ENCODE data around the gene OPCML. TPM values are rescaled to one million over a fixed set of nuclear protein-coding genes. Genes with fewer than 3 reads are reported as not detected.

OPCML gene
- total RNA-seq, 1 experiment from 2014 or later: not detected

DNA sequence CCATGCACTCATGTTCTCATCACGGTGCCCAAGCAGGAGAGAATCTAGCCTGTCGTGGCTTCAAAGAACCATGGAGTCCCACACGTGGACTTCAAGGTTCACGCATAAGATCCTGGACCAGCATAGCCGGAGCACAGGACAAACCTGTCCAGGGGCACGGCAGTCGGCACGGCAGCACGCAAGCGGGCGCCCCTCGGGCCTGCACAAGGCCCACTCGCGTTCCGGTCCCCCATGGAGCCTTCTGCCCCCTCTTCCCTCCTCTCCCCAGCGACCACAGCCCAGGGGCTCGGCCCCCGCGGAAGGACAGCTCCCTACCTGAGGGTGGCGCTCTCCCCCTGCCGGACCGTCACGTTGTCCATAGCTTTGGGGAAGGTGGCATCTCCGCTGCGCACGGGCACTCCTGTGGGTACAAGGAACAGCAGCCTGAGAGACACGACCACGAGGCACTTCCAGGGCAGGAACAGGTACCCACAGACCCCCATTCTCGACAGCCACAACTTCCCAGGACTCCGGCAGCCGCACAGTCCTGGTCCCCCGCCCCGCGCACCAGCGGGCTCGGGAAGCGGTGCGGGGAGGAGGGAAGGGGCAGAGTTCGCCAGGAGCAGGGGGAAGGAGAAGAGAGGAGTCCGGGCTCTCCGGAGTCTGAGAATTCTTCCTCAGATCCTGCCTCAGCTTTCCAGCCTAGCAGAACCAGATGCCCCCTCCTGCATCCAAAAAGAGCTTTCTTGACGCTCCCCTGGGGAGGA lies 589.5 kb downstream of the OPCML start:
- DNase-seq (ENCODE audit: low read depth): no peak

DNA sequence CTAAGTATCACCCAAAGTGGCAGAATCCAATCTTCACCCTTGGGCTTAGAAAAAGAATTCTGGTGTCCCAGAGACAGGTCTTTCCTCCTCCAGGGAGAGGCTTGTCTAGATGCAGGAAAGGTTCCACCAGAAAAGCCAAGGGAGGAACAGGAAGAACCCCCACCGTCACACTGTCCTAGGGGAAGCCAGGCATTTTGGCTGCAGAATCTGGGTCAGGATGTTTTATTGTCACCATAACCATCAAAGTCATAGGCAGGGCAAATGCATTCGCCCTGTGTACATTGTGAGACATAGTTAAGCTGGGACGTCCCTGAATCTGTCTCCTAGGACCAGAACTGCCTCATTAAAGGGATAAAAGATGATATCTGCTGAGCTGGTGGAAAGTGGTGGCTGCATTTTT lies 590.5 kb downstream of the OPCML start:
- no peak for DNase-seq (ENCODE audit: low read depth)

- DNase-seq (ENCODE audit: low read depth): peak; percentile 18
These were observed 591.2 kb downstream of the OPCML start for GRCh38 chr11:132941024-132941646.

DNA sequence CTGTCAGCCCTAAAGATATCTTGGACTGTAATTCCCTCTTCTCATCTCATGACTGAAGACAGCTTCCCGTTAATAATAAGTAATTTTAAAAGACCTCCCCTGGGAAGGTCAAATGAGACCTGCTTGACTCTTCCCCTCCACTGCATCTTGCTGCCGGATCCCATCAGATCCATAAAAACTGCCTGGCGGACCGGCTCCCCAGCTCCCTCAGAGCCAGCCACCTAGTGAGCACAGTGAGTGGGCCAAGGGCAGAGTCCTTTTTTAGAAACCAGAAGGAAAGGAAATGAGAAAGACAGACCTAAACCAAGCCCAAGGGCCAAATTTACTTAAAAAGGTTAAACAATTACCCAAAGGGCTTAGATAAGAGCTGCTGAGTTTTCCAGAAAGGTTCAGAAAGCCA lies 595.3 kb downstream of the OPCML start:
- no peak for DNase-seq (ENCODE audit: low read depth)

DNA sequence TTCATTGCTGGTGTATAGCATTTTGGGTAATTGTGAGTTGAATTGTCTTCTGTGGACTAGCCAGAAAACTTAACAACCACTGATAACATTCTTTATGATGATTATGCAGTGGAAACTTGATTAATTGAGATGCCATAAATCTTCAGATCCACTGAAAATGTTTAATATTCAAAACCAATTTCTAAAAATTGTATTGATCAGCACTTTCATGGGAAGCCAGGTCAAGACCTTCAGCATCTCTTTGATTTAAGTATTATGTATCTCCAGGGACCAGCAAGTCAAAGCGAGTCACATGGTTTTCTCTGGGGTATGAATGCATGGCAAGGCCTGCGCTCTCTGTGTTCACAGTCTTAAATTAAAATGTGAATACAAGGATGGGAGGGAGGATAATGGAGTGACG lies 596.9 kb downstream of the OPCML start:
- DNase-seq (ENCODE audit: low read depth): no peak

GRCh38 chr11:132933703-132934102 lies 598.6 kb downstream of the OPCML start:
- no peak for DNase-seq (ENCODE audit: low read depth)

DNA sequence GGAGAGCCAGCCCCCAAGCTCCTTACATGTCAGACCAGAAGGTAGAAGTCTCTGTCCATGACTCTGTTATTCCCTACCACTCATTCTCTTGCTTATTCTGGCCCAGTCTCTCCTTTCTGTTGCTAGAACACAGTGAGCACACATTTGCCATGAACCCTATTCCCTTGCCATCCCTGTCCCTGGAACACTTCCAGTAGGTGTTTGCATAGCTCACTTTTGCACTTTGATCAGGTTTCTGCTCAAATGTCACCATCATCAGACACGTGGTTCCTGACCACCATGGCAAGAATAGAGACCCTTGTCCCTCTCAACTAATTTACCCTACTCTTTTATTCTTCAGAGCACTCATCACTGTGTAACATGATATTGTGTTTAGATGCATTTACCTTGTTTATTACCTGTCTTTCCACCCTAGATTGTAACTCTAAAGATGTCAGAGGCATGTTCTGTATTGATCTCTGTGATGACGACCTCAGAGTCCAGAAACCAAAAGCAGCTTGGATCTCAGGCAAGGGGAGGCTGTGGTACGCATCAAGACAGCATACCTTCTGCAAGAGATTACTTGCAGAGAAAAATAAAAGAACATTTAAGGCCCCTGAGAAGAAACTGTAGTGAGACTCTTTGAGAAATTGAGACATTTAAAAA lies 606.4 kb downstream of the OPCML start:
- no peak for DNase-seq (ENCODE audit: low read depth)

GRCh38 chr11:132921597-132921996 lies 610.7 kb downstream of the OPCML start:
- no peak for DNase-seq (ENCODE audit: low read depth)

DNA sequence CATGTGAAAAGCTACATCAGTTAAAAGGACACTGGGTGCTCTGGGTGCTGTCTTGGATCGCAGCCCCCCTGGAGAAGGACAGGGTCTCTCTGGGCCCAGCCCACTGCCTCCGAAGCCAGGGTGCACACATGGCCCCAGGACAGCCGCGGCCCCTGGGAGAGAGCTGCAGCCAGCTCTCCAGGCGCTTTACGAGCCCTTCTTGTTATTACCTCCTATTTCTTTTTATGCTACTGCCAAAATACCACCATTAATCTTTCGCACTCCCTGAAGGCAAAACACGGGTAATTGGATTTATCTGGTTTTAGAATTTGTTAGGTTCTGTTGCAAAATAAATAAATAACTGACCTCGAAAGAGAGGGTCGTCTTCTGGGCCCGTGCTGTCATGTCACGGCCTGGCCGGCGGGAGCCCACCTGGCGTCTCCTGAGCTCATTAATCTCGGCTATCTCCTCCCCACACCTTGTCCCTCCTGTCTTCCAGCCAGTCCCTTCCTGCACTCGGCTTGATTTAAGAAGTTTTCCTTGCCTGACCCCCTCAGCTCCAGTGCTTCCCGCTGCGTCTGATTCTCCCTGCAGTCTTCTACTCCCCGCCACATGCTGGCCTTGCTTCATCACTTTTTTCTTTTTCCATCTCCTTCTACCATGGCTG lies 611.7 kb downstream of the OPCML start:
- no peak for DNase-seq (ENCODE audit: low read depth)

GRCh38 chr11:132914600-132914999 lies 617.7 kb downstream of the OPCML start:
- no peak for DNase-seq (ENCODE audit: low read depth)

GRCh38 chr11:132913886-132914285 lies 618.4 kb downstream of the OPCML start:
- no peak for DNase-seq (ENCODE audit: low read depth)

- DNase-seq (ENCODE audit: low read depth): no peak
These were observed 619.0 kb downstream of the OPCML start for GRCh38 chr11:132913295-132913694.

GRCh38 chr11:132911186-132911585 lies 621.1 kb downstream of the OPCML start:
- DNase-seq (ENCODE audit: low read depth): peak; percentile 61

DNA sequence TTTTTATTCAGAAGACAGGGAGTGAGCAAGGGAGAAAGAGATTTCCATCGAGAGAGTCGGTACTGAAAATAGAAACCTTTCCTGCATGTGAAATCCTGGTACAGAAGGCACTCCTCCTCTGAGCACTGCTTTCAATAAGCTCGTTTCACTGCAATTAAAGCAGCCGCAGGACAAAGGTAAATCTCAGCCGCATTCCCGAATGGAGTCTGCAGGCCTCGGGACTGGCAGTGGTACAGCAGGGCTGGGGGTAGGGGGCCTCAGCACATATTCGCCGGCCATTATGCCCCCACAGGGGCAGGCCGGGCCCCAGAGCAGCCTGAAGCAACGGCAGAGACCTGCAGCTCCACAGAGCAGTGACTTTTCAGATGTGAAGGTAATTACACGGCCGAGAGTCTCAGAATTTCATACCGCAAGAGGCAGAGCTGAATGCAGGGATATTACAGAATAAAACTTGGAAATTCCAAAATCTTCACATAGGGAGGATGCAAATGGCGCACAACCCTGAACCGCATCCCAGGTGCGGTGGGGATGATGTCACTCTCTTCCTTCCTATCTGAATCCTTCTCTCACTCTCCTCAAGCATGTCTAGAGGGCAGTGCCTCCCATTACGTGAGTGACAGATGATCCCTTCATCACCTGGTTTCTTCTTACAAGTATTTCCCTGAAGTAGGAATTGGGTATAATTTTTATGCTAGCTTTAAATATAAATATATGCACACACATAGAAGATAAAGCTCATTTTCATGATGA lies 622.1 kb downstream of the OPCML start:
- DNase-seq (ENCODE audit: low read depth): no peak

DNA sequence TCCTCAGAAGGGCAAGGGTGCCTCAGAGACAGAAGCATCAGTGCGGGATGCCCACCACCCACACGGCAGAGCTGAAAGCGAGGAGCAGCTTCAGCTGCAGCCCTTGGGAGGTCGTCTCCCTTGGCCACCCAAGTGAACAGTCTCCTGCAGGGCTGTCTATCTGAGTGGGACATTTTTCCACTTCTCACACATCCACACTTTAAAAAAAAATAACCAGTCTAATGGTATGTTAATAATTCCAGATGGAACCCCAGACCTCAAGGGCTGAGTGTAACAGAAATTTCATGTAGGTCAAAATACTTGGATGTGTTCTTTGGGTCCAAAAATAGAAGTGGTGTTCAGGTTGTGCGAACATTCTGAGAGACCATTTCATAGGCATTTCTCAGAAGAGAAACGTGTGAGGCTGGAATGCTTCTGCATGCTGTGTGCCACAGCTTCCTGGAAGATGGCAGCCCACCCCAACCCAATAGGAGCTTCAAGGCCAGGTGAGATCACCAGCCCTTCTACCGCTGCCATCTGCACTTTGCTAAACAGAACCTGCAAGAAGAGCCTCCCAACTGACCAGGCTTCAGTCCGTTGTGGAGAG lies 623.2 kb downstream of the OPCML start:
- no peak for DNase-seq (ENCODE audit: low read depth)

DNA sequence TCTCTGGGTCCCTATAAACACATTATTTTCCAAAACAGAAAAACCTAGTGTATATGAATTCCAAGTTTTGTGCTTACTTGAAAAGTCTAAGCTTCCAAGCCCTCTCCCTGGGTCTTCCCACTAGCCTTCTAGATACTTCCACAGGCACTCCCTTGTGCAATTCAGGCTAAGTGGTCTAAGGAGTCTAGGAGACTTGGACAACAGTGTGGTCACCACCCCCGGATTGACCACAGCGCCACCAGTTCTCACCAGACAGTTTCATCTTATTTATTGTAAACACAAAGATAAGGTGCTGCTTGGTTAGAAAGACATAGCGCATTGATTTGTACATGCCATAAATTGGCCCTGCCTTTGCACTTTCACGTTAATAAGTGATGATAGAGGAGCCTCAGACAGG lies 623.9 kb downstream of the OPCML start:
- DNase-seq (ENCODE audit: low read depth): no peak

- DNase-seq (ENCODE audit: low read depth): no peak
These were observed 624.5 kb downstream of the OPCML start for GRCh38 chr11:132907651-132908413.

GRCh38 chr11:132904607-132905006 lies 627.7 kb downstream of the OPCML start:
- DNase-seq (ENCODE audit: low read depth): no peak

DNA sequence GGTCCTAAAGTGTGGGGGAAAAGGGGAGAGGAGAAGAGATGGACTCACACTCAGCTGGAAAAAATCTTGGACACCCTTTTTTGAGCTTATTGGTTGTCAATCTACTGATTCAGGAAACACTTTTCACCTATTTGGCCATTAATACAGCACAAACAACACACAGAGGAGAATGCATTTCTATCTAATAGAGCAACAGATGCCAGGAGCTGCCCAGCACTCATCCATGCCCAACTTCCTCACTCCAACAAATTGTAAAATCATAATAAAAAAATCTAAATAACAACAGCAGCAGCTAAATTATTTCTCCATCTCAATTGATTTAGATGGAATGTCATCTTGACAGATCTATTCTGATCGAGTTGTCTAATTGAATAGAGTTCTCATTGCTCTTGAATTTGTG lies 628.2 kb downstream of the OPCML start:
- DNase-seq (ENCODE audit: low read depth): no peak

DNA sequence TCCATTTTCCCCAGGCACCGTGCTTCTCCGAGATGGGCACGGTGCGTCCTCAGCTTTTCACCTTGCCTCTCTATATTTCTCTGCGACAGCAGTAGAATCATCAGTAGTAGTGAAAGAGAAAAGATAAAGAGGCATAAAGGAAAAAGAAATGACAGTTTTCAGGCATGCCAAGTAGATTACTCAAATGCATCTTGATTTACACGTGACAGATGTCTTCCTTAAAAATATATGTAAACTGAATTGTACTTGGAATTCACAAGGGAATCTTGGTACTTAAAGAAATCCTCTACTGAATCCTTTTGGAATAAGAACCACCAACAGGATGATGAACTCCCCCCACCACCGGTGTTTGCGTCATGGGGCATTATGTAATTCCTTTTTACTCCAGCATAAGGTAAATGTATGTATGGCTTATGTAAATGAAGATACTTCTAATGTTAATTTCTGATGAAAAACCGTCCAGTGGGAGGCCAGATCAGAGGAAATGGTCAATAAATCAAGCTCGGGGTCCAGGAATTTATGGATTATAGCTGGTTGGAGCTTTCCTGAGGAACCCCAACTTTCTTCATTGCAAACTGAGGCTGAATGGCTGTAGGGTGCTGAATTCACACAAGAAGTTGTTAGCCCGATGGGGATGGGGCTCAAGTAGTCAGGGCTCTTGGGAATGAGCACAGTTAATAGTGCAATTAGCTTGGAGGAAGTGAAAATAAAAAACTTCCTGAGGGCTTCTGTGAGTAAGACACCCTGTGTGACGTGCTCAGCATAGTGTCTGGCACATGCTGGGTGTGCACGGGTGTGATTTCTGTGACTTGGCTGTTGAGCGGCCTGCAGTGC lies 630.4 kb downstream of the OPCML start:
- DNase-seq (ENCODE audit: low read depth): no peak

Measured in Daoy (cell line).